GM23338 (cell line): ENCODE results near the gene LSP1. TPM values are rescaled to one million over a fixed set of nuclear protein-coding genes. Genes with fewer than 3 reads are reported as not detected.
A peak's percentile ranks its signal among the peaks of the same experiment; 100 is the strongest.

Source experiments
- ATAC-seq: fragments of 200-7000 bp; cut with Tn5 transposase; 3 replicates; pipeline ENCODE4 v1.9.1; 2020
- DNase-seq: peaks from one replicate; pipeline ENCODE4 v3.0.0-alpha.2; 2015; ENCODE audit warnings: low spot score
- H2AFZ ChIP-seq: fragments of 200-600 bp; sonication (generic); 2 replicates; pipeline ENCODE4 v1.8.0; 2016; ENCODE audit warnings: antibody characterized with exemption, mild to moderate bottlenecking, moderate library complexity
- H3F3A ChIP-seq: fragments of 200-600 bp; sonication (generic); replicated peaks from 2 replicates; pipeline ENCODE4 v1.8.0; 2017; ENCODE audit warnings: antibody characterized with exemption, mixed run types, low read depth
- H3K27ac ChIP-seq: fragments of 200-600 bp; sonication (generic); 2 replicates; pipeline ENCODE4 v1.6.1; 2016; ENCODE audit warnings: low read depth
- H3K27me3 ChIP-seq: fragments of 200-600 bp; sonication (generic); 2 replicates; pipeline ENCODE4 v1.8.0; 2016; ENCODE audit warnings: mild to moderate bottlenecking, mixed run types, moderate library complexity; ENCODE audit not compliant: insufficient read depth
- H3K36me3 ChIP-seq: fragments of 200-600 bp; sonication (generic); 2 replicates; pipeline ENCODE4 v1.8.0; 2016; ENCODE audit warnings: mild to moderate bottlenecking; ENCODE audit not compliant: insufficient read depth
- H3K4me1 ChIP-seq: fragments of 200-600 bp; sonication (generic); 2 replicates; pipeline ENCODE4 v1.8.0; 2016; ENCODE audit warnings: mild to moderate bottlenecking, moderate library complexity; ENCODE audit not compliant: insufficient read depth
- H3K4me2 ChIP-seq: fragments of 200-600 bp; sonication (generic); 2 replicates; pipeline ENCODE4 v1.7.1; 2017; ENCODE audit warnings: mixed run types
- H3K4me3 ChIP-seq: fragments of 200-600 bp; sonication (generic); 2 replicates; pipeline ENCODE4 v1.6.1; 2016; ENCODE audit warnings: mixed run types
- H3K79me2 ChIP-seq: fragments of 200-600 bp; sonication (generic); replicated peaks from 2 replicates; pipeline ENCODE4 v1.8.0; 2017; ENCODE audit warnings: mild to moderate bottlenecking; ENCODE audit not compliant: insufficient read depth
- H3K9me2 ChIP-seq: fragments of 200-600 bp; sonication (generic); 2 replicates; pipeline ENCODE4 v1.8.0; 2017; ENCODE audit not compliant: insufficient read depth
- H4K20me1 ChIP-seq: fragments of 200-600 bp; sonication (generic); replicated peaks from 2 replicates; pipeline ENCODE4 v1.8.0; 2017; ENCODE audit warnings: mild to moderate bottlenecking; ENCODE audit not compliant: insufficient read depth
- H3K27ac Mint-ChIP-seq: 2 replicates; pipeline ENCODE4 v1.8.0; 2020; ENCODE audit warnings: inconsistent platforms, mild to moderate bottlenecking, moderate library complexity, mixed read lengths
- H3K27me3 Mint-ChIP-seq: 3 replicates; pipeline ENCODE4 v1.8.0; 2022; ENCODE audit warnings: low read depth, mild to moderate bottlenecking, moderate library complexity, mixed read lengths, inconsistent platforms; ENCODE audit not compliant: insufficient read depth, poor library complexity
- H3K36me3 Mint-ChIP-seq: 3 replicates; pipeline ENCODE4 v1.8.0; 2021; ENCODE audit warnings: low read depth, mild to moderate bottlenecking, inconsistent platforms, moderate library complexity, mixed read lengths
- H3K4me1 Mint-ChIP-seq: 3 replicates; pipeline ENCODE4 v1.8.0; 2020; ENCODE audit warnings: mild to moderate bottlenecking, inconsistent platforms, mixed read lengths
- H3K4me3 Mint-ChIP-seq: 3 replicates; pipeline ENCODE4 v1.8.0; 2021; ENCODE audit warnings: moderate library complexity, mild to moderate bottlenecking, inconsistent platforms, mixed read lengths
- H3K9me3 Mint-ChIP-seq: 3 replicates; pipeline ENCODE4 v1.8.0; 2020; ENCODE audit warnings: moderate library complexity, mild to moderate bottlenecking, inconsistent platforms, mixed read lengths
- CREB1 ChIP-seq: fragments of 250-450 bp; sonication (Bioruptor Pico); IDR thresholded peaks from 2 replicates; pipeline ENCODE4 v1.5.0; 2020; ENCODE audit warnings: low read depth, mild to moderate bottlenecking, moderate library complexity
- ETS1 ChIP-seq: IDR thresholded peaks from 2 replicates; pipeline ENCODE4 v1.6.1; 2016; ENCODE audit warnings: antibody characterized with exemption
- EZH2 ChIP-seq: fragments of 200-600 bp; sonication (generic); IDR thresholded peaks from one replicate; pipeline ENCODE4 v1.8.0; 2017; ENCODE audit warnings: antibody characterized with exemption, mild to moderate bottlenecking, low read depth; ENCODE audit not compliant: unreplicated experiment
- EZH2phosphoT487 ChIP-seq: fragments of 200-600 bp; sonication (generic); IDR thresholded peaks from one replicate; pipeline ENCODE4 v1.8.1; 2018; ENCODE audit warnings: antibody characterized with exemption; ENCODE audit not compliant: unreplicated experiment
- JUNB ChIP-seq: IDR thresholded peaks from one replicate; pipeline ENCODE4 v1.6.1; 2016; ENCODE audit warnings: antibody characterized with exemption; ENCODE audit not compliant: unreplicated experiment
- NANOG ChIP-seq: IDR thresholded peaks from 2 replicates; pipeline ENCODE4 v1.6.1; 2016; ENCODE audit warnings: antibody characterized with exemption, borderline replicate concordance
- POLR2AphosphoS5 ChIP-seq: IDR thresholded peaks from 2 replicates; pipeline ENCODE4 v1.6.1; 2016; ENCODE audit warnings: antibody characterized with exemption, low read depth
- STAT1 ChIP-seq: IDR thresholded peaks from one replicate; pipeline ENCODE4 v1.6.1; 2016; ENCODE audit warnings: antibody characterized with exemption; ENCODE audit not compliant: unreplicated experiment
- ZNF114 ChIP-seq: fragments of 250-450 bp; sonication (Bioruptor Pico); IDR thresholded peaks from 2 replicates; pipeline ENCODE4 v1.5.0; 2020; ENCODE audit warnings: mild to moderate bottlenecking, moderate library complexity
- ZNF331 ChIP-seq: fragments of 250-450 bp; sonication (Bioruptor Pico); IDR thresholded peaks from 2 replicates; pipeline ENCODE4 v1.5.0; 2020; ENCODE audit warnings: low read depth, mild to moderate bottlenecking, moderate library complexity
- polyA plus RNA-seq: library from polyadenylated mRNA; unstranded; fragments of >200 nt; fragmentation: Nextera tagmentation; extraction: Ambion mirVana; gene quantifications from 2 replicates; pipeline ENCODE4 v1.2.1, GENCODE V29; 2016
- total RNA-seq: library from RNA; depleted of rRNA; stranded (reverse); fragments of >200 nt; shearing (Covaris generic); gene quantifications from 2 replicates; pipeline ENCODE4 v1.2.3, GENCODE V29; 2014
- TF ChIP-seq, protein P1 (sequence below), 2 experiments: fragments of 200-600 bp in 1 of 2; sonication (generic) in 1 of 2; conservative IDR thresholded peaks; 2 replicates each; pipeline versions ENCODE4 v1.5.1 to v1.6.1; 2016 to 2017; ENCODE audit warnings: antibody characterized with exemption in 2 of 2, low read depth in 2 of 2, mild to moderate bottlenecking in 2 of 2, moderate library complexity in 1 of 2
- TF ChIP-seq, protein P2 (sequence below): IDR thresholded peaks from one replicate; pipeline ENCODE4 v1.6.1; 2018; ENCODE audit warnings: antibody characterized with exemption; ENCODE audit not compliant: unreplicated experiment

The LSP1 gene
- total and polyA plus RNA-seq, 2 experiments from 2014 or later, result 0.84 TPM; not detected in 1

- Histone ChIP-seq H3K79me2 (no peaks in the 10 kb centered on the region), H3K4me1 (no peaks in the 10 kb centered on the region), H3K9me2 (no peaks in the 10 kb centered on the region), H3K36me3 (no peaks in the 10 kb centered on the region), H3F3A (no peaks in the 10 kb centered on the region), H3K4me3 (no peak overlapping the region), H3K4me2 (no peak overlapping the region), H2AFZ (peak overlapping the region; percentile 69; the same call in 1 of the 2 replicates), H3K27me3 (no peaks in the 10 kb centered on the region), H4K20me1 (no peaks in the 10 kb centered on the region), H3K27ac (no peak overlapping the region)
- Mint-ChIP-seq H3K27me3 (peaks cover 11% of the 10 kb centered on the region), H3K4me1 (no peaks in the 10 kb centered on the region), H3K9me3 (no peaks in the 10 kb centered on the region; the same call in 2 of the 3 replicates), H3K27ac (no peak overlapping the region), H3K36me3 (no peaks in the 10 kb centered on the region), H3K4me3 (no peak overlapping the region)
- TF ChIP-seq JUNB (no peak), EZH2phosphoT487 (no peak), EZH2 (no peak), CREB1 (no peak)
- TF ChIP-seq, protein P1, sequence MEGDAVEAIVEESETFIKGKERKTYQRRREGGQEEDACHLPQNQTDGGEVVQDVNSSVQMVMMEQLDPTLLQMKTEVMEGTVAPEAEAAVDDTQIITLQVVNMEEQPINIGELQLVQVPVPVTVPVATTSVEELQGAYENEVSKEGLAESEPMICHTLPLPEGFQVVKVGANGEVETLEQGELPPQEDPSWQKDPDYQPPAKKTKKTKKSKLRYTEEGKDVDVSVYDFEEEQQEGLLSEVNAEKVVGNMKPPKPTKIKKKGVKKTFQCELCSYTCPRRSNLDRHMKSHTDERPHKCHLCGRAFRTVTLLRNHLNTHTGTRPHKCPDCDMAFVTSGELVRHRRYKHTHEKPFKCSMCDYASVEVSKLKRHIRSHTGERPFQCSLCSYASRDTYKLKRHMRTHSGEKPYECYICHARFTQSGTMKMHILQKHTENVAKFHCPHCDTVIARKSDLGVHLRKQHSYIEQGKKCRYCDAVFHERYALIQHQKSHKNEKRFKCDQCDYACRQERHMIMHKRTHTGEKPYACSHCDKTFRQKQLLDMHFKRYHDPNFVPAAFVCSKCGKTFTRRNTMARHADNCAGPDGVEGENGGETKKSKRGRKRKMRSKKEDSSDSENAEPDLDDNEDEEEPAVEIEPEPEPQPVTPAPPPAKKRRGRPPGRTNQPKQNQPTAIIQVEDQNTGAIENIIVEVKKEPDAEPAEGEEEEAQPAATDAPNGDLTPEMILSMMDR (conservative IDR thresholded peaks at IDR 0.05; ENCODE audit: low read depth in 2 of 2), result peak; percentile 66 to 84
- DNase-seq, result peak; percentile 92
- peak; percentile 97 for ATAC-seq
Measured at GRCh38 chr11:1825039-1825740, 27.7 kb upstream of the LSP1 start.

DNA sequence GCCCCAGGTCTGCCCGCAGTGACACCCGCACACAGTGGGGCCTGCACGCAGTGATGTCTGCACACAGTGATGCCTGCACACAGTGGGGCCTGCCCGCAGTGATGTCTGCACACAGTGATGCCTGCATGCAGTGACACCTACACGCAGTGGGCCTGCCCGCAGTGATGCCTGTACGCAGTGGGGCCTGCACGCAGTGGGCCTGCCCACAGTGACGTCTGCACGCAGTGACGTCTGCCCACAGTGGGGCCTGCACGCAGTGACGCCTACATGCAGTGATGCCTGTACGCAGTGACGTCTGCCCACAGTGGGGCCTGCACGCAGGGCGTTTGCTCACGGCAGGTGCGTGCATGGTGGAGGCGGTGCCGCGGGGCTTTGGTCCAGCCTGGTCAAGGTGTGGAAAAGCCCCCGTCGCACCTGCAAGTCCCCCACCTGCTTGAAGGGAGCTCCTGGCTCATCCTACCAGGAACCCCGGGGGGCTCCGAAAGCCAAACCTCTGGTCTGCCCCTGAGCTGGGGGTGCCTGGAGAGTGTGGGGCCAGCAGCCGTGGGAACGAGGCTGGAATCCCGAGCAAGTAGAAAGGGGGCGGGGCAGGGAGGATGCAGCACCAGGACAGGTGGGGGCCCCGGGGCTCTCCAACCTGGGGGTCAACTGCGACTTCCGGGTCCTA is 27.0 kb upstream of the LSP1 start:
- no peak overlapping the region for H3K4me3 Mint-ChIP-seq
- TF ChIP-seq, protein P2, sequence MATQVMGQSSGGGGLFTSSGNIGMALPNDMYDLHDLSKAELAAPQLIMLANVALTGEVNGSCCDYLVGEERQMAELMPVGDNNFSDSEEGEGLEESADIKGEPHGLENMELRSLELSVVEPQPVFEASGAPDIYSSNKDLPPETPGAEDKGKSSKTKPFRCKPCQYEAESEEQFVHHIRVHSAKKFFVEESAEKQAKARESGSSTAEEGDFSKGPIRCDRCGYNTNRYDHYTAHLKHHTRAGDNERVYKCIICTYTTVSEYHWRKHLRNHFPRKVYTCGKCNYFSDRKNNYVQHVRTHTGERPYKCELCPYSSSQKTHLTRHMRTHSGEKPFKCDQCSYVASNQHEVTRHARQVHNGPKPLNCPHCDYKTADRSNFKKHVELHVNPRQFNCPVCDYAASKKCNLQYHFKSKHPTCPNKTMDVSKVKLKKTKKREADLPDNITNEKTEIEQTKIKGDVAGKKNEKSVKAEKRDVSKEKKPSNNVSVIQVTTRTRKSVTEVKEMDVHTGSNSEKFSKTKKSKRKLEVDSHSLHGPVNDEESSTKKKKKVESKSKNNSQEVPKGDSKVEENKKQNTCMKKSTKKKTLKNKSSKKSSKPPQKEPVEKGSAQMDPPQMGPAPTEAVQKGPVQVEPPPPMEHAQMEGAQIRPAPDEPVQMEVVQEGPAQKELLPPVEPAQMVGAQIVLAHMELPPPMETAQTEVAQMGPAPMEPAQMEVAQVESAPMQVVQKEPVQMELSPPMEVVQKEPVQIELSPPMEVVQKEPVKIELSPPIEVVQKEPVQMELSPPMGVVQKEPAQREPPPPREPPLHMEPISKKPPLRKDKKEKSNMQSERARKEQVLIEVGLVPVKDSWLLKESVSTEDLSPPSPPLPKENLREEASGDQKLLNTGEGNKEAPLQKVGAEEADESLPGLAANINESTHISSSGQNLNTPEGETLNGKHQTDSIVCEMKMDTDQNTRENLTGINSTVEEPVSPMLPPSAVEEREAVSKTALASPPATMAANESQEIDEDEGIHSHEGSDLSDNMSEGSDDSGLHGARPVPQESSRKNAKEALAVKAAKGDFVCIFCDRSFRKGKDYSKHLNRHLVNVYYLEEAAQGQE, result no peak
- TF ChIP-seq ZNF114 (no peak), EZH2 (no peak), ZNF331 (CRISPR knock-in tag) (no peak), EZH2phosphoT487 (no peak), JUNB (no peak), NANOG (no peak), POLR2AphosphoS5 (no peak), ETS1 (no peak), STAT1 (no peak)

More for the DNA sequence above, 27.0 kb upstream of the LSP1 start:
- no peaks in the 10 kb centered on the region for H3K36me3 Mint-ChIP-seq
- ATAC-seq (no peak), DNase-seq (no peak)
- no peak overlapping the region for H3K4me2 ChIP-seq
- no peaks in the 10 kb centered on the region for H3K79me2 ChIP-seq
- H3K27me3 Mint-ChIP-seq, result peaks cover 11% of the 10 kb centered on the region
- H2AFZ ChIP-seq, result no peak overlapping the region
- H3K9me3 Mint-ChIP-seq, result no peaks in the 10 kb centered on the region; the same call in 2 of the 3 replicates
- H3K27me3 ChIP-seq, result no peaks in the 10 kb centered on the region
- no peak overlapping the region for H3K27ac ChIP-seq
- H3F3A ChIP-seq, result no peaks in the 10 kb centered on the region
- H3K27ac Mint-ChIP-seq, result no peak overlapping the region
- no peaks in the 10 kb centered on the region for H3K4me1 ChIP-seq
- no peaks in the 10 kb centered on the region for H4K20me1 ChIP-seq
- H3K36me3 ChIP-seq, result no peaks in the 10 kb centered on the region
- no peaks in the 10 kb centered on the region for H3K9me2 ChIP-seq
- H3K4me1 Mint-ChIP-seq, result no peaks in the 10 kb centered on the region
- H3K4me3 ChIP-seq, result no peak overlapping the region
